Neural cell (in vitro differentiated cells): Measurements from ENCODE around the gene CHD1. TPM values are rescaled to one million over a fixed set of nuclear protein-coding genes. Genes with fewer than 3 reads are reported as not detected.

Source experiments
- H2AFZ ChIP-seq: fragments of 200-600, 300-800 bp; sonication (generic), shearing (Covaris generic); 2 replicates; pipeline ENCODE4 v1.6.0; 2014; ENCODE audit warnings: low read depth, mild to moderate bottlenecking, antibody characterized with exemption, low read length, moderate library complexity
- H3F3A ChIP-seq: fragments of 200-600 bp; shearing (Covaris generic); 2 replicates; pipeline ENCODE4 v1.6.1; 2016; ENCODE audit warnings: mild to moderate bottlenecking, moderate library complexity, mixed read lengths, antibody characterized with exemption, low read length; ENCODE audit not compliant: insufficient read depth, poor library complexity, severe bottlenecking
- H3K27ac ChIP-seq: fragments of 200-600, 300-800 bp; sonication (generic), shearing (Covaris generic); 2 replicates; pipeline ENCODE4 v1.5.1; 2014; ENCODE audit warnings: mild to moderate bottlenecking, low read length, moderate library complexity
- H3K27me3 ChIP-seq: fragments of 300-800, 200-600 bp; sonication (generic), shearing (Covaris generic); 2 replicates; pipeline ENCODE4 v1.6.0; 2014; ENCODE audit warnings: mild to moderate bottlenecking, low read depth, low read length, moderate library complexity; ENCODE audit not compliant: insufficient read depth
- H3K36me3 ChIP-seq: fragments of 300-800, 200-600 bp; sonication (generic), shearing (Covaris generic); 2 replicates; pipeline ENCODE4 v1.5.1; 2014; ENCODE audit warnings: mild to moderate bottlenecking, antibody characterized with exemption, low read length, moderate library complexity; ENCODE audit not compliant: insufficient read depth
- H3K4me2 ChIP-seq: fragments of 300-800, 200-600 bp; sonication (generic), shearing (Covaris generic); 2 replicates; pipeline ENCODE4 v1.6.0; 2014; ENCODE audit warnings: mild to moderate bottlenecking, low read length
- H3K4me3 ChIP-seq: fragments of 300-800, 200-600 bp; sonication (generic), shearing (Covaris generic); 2 replicates; pipeline ENCODE4 v1.5.1; 2014; ENCODE audit warnings: mild to moderate bottlenecking, low read length, moderate library complexity
- H3K79me2 ChIP-seq: fragments of 200-600 bp; shearing (Covaris generic); replicated peaks from 2 replicates; pipeline ENCODE4 v1.6.0; 2014; ENCODE audit warnings: mild to moderate bottlenecking, low read length, moderate library complexity; ENCODE audit not compliant: insufficient read depth
- H3K9ac ChIP-seq: fragments of 300-800, 200-600 bp; sonication (generic), shearing (Covaris generic); 2 replicates; pipeline ENCODE4 v1.6.1; 2016; ENCODE audit warnings: mild to moderate bottlenecking, low read length, mixed read lengths
- H3K9me2 ChIP-seq: fragments of 200-600 bp; shearing (Covaris generic); 2 replicates; pipeline ENCODE4 v1.6.1; 2016; ENCODE audit warnings: mild to moderate bottlenecking, low read length, mixed read lengths; ENCODE audit not compliant: insufficient read depth
- H3K9me3 ChIP-seq: fragments of 200-600, 300-800 bp; sonication (generic), shearing (Covaris generic); 2 replicates; pipeline ENCODE4 v1.6.1; 2016; ENCODE audit warnings: mild to moderate bottlenecking, mixed run types, low read length, moderate library complexity, mixed read lengths
- H4K20me1 ChIP-seq: fragments of 200-600 bp; shearing (Covaris generic); 2 replicates; pipeline ENCODE4 v1.6.1; 2016; ENCODE audit warnings: mild to moderate bottlenecking, mixed run types; ENCODE audit not compliant: insufficient read depth
- CTCF ChIP-seq: fragments of 450-650 bp; IDR thresholded peaks from 2 replicates; pipeline ENCODE4 v1.5.1; 2014; ENCODE audit warnings: antibody characterized with exemption, mild to moderate bottlenecking, moderate library complexity; ENCODE audit not compliant: poor library complexity, severe bottlenecking
- EP300 ChIP-seq: fragments of 450-650 bp; conservative IDR thresholded peaks from 2 replicates; pipeline ENCODE4 v1.6.1; 2014; ENCODE audit warnings: antibody characterized with exemption, mild to moderate bottlenecking, moderate library complexity; ENCODE audit not compliant: poor library complexity, severe bottlenecking
- EZH2 ChIP-seq: fragments of 200-600, 300-800 bp; shearing (Covaris generic), sonication (generic); IDR thresholded peaks from 2 replicates; pipeline ENCODE4 v1.6.1; 2014; ENCODE audit warnings: antibody characterized with exemption, low read length, borderline replicate concordance, mild to moderate bottlenecking; ENCODE audit not compliant: insufficient read depth, poor library complexity, severe bottlenecking
- MXI1 ChIP-seq: fragments of 450-650 bp; conservative IDR thresholded peaks from 2 replicates; pipeline ENCODE4 v1.6.1; 2014; ENCODE audit warnings: antibody characterized with exemption, mild to moderate bottlenecking; ENCODE audit not compliant: poor library complexity, severe bottlenecking
- POLR2AphosphoS5 ChIP-seq: IDR thresholded peaks from 2 replicates; pipeline ENCODE4 v1.6.1; 2012
- RAD21 ChIP-seq: fragments of 450-650 bp; conservative IDR thresholded peaks from 2 replicates; pipeline ENCODE4 v1.6.1; 2014; ENCODE audit warnings: antibody characterized with exemption, mild to moderate bottlenecking, moderate library complexity
- SMC3 ChIP-seq: fragments of 450-650 bp; conservative IDR thresholded peaks from 2 replicates; pipeline ENCODE4 v1.6.1; 2014; ENCODE audit warnings: antibody characterized with exemption, mild to moderate bottlenecking, moderate library complexity; ENCODE audit not compliant: poor library complexity
- TAF1 ChIP-seq: IDR thresholded peaks from 2 replicates; pipeline ENCODE4 v1.6.1; 2012; ENCODE audit warnings: low read depth
- polyA plus RNA-seq: library from polyadenylated mRNA; depleted of rRNA; stranded (reverse); fragments of >200 nt; gene quantifications from 2 replicates; pipeline ENCODE4 v1.2.3, GENCODE V29; 2014
- TF ChIP-seq, protein P1 (sequence below): IDR thresholded peaks from 2 replicates; pipeline ENCODE4 v1.6.1; 2012; ENCODE audit warnings: borderline replicate concordance

Gene CHD1
- polyA plus RNA-seq, 1 donor from 2014 or later = 64.5 TPM

GRCh38 chr5:98968056-98968564 is 39.3 kb upstream of the CHD1 start:
- no peaks in the 10 kb centered on the region for H3K27me3 ChIP-seq
- H3K9ac ChIP-seq = no peak overlapping the region
- H3F3A ChIP-seq = no peaks in the 10 kb centered on the region
- H3K36me3 ChIP-seq = no peaks in the 10 kb centered on the region
- no peak for TF ChIP-seq SMC3
- no peak for TF ChIP-seq POLR2AphosphoS5
- TF ChIP-seq EZH2 = no peak
- TF ChIP-seq CTCF = no peak
- no peak for TF ChIP-seq RAD21
- TF ChIP-seq TAF1 = no peak
- TF ChIP-seq MXI1 = no peak
- TF ChIP-seq, protein P1, sequence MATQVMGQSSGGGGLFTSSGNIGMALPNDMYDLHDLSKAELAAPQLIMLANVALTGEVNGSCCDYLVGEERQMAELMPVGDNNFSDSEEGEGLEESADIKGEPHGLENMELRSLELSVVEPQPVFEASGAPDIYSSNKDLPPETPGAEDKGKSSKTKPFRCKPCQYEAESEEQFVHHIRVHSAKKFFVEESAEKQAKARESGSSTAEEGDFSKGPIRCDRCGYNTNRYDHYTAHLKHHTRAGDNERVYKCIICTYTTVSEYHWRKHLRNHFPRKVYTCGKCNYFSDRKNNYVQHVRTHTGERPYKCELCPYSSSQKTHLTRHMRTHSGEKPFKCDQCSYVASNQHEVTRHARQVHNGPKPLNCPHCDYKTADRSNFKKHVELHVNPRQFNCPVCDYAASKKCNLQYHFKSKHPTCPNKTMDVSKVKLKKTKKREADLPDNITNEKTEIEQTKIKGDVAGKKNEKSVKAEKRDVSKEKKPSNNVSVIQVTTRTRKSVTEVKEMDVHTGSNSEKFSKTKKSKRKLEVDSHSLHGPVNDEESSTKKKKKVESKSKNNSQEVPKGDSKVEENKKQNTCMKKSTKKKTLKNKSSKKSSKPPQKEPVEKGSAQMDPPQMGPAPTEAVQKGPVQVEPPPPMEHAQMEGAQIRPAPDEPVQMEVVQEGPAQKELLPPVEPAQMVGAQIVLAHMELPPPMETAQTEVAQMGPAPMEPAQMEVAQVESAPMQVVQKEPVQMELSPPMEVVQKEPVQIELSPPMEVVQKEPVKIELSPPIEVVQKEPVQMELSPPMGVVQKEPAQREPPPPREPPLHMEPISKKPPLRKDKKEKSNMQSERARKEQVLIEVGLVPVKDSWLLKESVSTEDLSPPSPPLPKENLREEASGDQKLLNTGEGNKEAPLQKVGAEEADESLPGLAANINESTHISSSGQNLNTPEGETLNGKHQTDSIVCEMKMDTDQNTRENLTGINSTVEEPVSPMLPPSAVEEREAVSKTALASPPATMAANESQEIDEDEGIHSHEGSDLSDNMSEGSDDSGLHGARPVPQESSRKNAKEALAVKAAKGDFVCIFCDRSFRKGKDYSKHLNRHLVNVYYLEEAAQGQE = no peak
- no peak for TF ChIP-seq EP300
- H3K4me3 ChIP-seq = no peak overlapping the region
- H3K27ac ChIP-seq = no peak overlapping the region
- H3K79me2 ChIP-seq = no peaks in the 10 kb centered on the region
- no peaks in the 10 kb centered on the region for H3K9me2 ChIP-seq
- no peak overlapping the region for H3K4me2 ChIP-seq
- no peaks in the 10 kb centered on the region for H3K9me3 ChIP-seq
- H2AFZ ChIP-seq = no peak overlapping the region
- H4K20me1 ChIP-seq = no peaks in the 10 kb centered on the region

DNA sequence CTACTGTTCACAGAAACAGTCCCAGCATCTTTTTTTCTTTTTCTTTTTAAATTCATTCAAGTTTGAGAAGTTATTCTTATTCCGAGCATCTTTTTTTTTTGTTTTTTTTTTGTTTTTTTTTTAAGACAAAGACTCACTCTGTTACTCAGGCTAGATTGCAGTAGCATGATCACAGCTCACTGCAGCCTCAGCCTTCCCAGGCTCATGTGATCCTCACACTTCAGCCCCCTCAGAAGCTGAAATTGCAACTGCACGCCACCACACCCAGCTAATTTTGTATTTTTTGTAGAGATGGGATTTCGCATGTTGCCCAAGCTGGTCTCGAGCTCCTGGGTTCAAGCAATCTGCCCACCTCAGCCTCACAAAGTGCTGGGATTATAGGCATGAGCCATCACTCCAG is 36.4 kb upstream of the CHD1 start:
- TF ChIP-seq CTCF (no peak), TAF1 (no peak), RAD21 (no peak), SMC3 (no peak), POLR2AphosphoS5 (no peak), MXI1 (no peak), EP300 (no peak)
- TF ChIP-seq, protein P1 = no peak
- H3K27me3 ChIP-seq = no peaks in the 10 kb centered on the region
- no peaks in the 10 kb centered on the region for H3K9me3 ChIP-seq
- H3K36me3 ChIP-seq = no peaks in the 10 kb centered on the region
- H3K9me2 ChIP-seq = no peaks in the 10 kb centered on the region
- H3K4me3 ChIP-seq = no peak overlapping the region
- H2AFZ ChIP-seq = no peak overlapping the region
- no peak overlapping the region for H3K4me2 ChIP-seq
- H4K20me1 ChIP-seq = no peaks in the 10 kb centered on the region
- H3F3A ChIP-seq = no peaks in the 10 kb centered on the region
- no peak overlapping the region for H3K9ac ChIP-seq
- no peak overlapping the region for H3K27ac ChIP-seq
- H3K79me2 ChIP-seq = no peaks in the 10 kb centered on the region
